Neuronal stem cell (in vitro differentiated cells): ENCODE data around the gene CAMKK2.

Experiments used
- DNase-seq: peaks from one replicate; pipeline ENCODE4 v3.0.0-alpha.2; 2013; ENCODE audit warnings: low spot score
- H2AFZ ChIP-seq: one replicate; pipeline ENCODE4 v1.6.1; 2013; ENCODE audit warnings: mild to moderate bottlenecking, low read length, inconsistent platforms
- H2AK5ac ChIP-seq: 2 replicates; pipeline ENCODE4 v1.6.1; 2013; ENCODE audit warnings: low read depth, mild to moderate bottlenecking, inconsistent platforms, low read length, moderate library complexity, mixed read lengths
- H2BK120ac ChIP-seq: 2 replicates; pipeline ENCODE4 v1.6.1; 2013; ENCODE audit warnings: low read depth, mild to moderate bottlenecking, inconsistent platforms, low read length, moderate library complexity, mixed read lengths
- H2BK12ac ChIP-seq: one replicate; pipeline ENCODE4 v1.6.1; 2013; ENCODE audit warnings: low read length, inconsistent platforms
- H2BK15ac ChIP-seq: 2 replicates; pipeline ENCODE4 v1.6.1; 2013; ENCODE audit warnings: mild to moderate bottlenecking, low read length, inconsistent platforms, mixed read lengths
- H2BK5ac ChIP-seq: one replicate; pipeline ENCODE4 v1.6.1; 2013; ENCODE audit warnings: inconsistent platforms, mild to moderate bottlenecking, low read length, moderate library complexity
- H3K14ac ChIP-seq: one replicate; pipeline ENCODE4 v1.6.1; 2013; ENCODE audit warnings: low read length, inconsistent platforms
- H3K18ac ChIP-seq: 2 replicates; pipeline ENCODE4 v1.6.1; 2013; ENCODE audit warnings: low read length, inconsistent platforms
- H3K23ac ChIP-seq: 2 replicates; pipeline ENCODE4 v1.6.1; 2013; ENCODE audit warnings: low read depth, mild to moderate bottlenecking, mixed read lengths, low read length, inconsistent platforms; ENCODE audit not compliant: poor library complexity
- H3K27ac ChIP-seq: replicated peaks from 3 replicates; pipeline ENCODE4 v1.5.1; 2013; ENCODE audit warnings: low read length, inconsistent platforms
- H3K27me3 ChIP-seq, 3 experiments: 2 replicates each; pipeline ENCODE4 v1.6.1; 2013; ENCODE audit warnings: low read length in 3 of 3, mild to moderate bottlenecking in 2 of 3, inconsistent platforms in 1 of 3, low read depth in 1 of 3, mixed read lengths in 1 of 3, moderate library complexity in 1 of 3; ENCODE audit not compliant: control insufficient read depth in 3 of 3, insufficient read depth in 3 of 3
- H3K36me3 ChIP-seq, 2 donors: replicated peaks in 1 of 2; 2 replicates each; pipeline ENCODE4 v1.6.1; 2013; ENCODE audit warnings: low read length in 2 of 2; ENCODE audit not compliant: control insufficient read depth in 2 of 2, insufficient read depth in 2 of 2
- H3K4ac ChIP-seq: 2 replicates; pipeline ENCODE4 v1.6.1; 2013; ENCODE audit warnings: inconsistent platforms, mild to moderate bottlenecking, low read length, moderate library complexity
- H3K4me1 ChIP-seq, 2 donors: 1 replicate in 1 of 2; 2 replicates in 1 of 2; pipeline ENCODE4 v1.6.1; 2013; ENCODE audit warnings: low read length in 2 of 2, low read depth in 1 of 2; ENCODE audit not compliant: control insufficient read depth in 2 of 2, insufficient read depth in 1 of 2
- H3K4me2 ChIP-seq: one replicate; pipeline ENCODE4 v1.6.1; 2013; ENCODE audit warnings: mild to moderate bottlenecking, low read length, inconsistent platforms; ENCODE audit not compliant: insufficient read depth, poor library complexity, severe bottlenecking
- H3K4me3 ChIP-seq, 2 donors: 2 replicates each; pipeline ENCODE4 v1.5.1; 2013; ENCODE audit warnings: low read length in 2 of 2, mild to moderate bottlenecking in 2 of 2, inconsistent platforms in 1 of 2, moderate library complexity in 1 of 2
- H3K79me1 ChIP-seq: one replicate; pipeline ENCODE4 v1.6.1; 2013; ENCODE audit warnings: low read depth, mild to moderate bottlenecking, inconsistent platforms, low read length, moderate library complexity
- H3K9ac ChIP-seq: one replicate; pipeline ENCODE4 v1.6.1; 2013; ENCODE audit warnings: mild to moderate bottlenecking, low read depth, low read length, inconsistent platforms; ENCODE audit not compliant: poor library complexity
- H3K9me3 ChIP-seq, 2 donors: replicated peaks in 1 of 2; 2 replicates each; pipeline versions ENCODE3 to v1.6.1; 2013; ENCODE audit warnings: low read length in 2 of 2, mild to moderate bottlenecking in 2 of 2, inconsistent platforms in 1 of 2, low read depth in 1 of 2, mixed read lengths in 1 of 2, moderate library complexity in 1 of 2; ENCODE audit not compliant: control insufficient read depth in 2 of 2, insufficient read depth in 1 of 2
- H4K8ac ChIP-seq: one replicate; pipeline ENCODE4 v1.6.1; 2013; ENCODE audit warnings: low read depth, mild to moderate bottlenecking, inconsistent platforms, low read length, moderate library complexity
- H4K91ac ChIP-seq: one replicate; pipeline ENCODE4 v1.6.1; 2013; ENCODE audit warnings: low read length, low read depth, mild to moderate bottlenecking, inconsistent platforms; ENCODE audit not compliant: poor library complexity
- WGBS, 2 donors: extraction: QIAGEN DNeasy Blood & Tissue Kit; methylation state at CpG; one replicate each; pipeline ENCODE4 v1.1.7; 2013; ENCODE audit warnings: missing lambda C conversion rate in 2 of 2, mixed read lengths in 1 of 2; ENCODE audit not compliant: insufficient read length in 2 of 2, insufficient replicate concordance in 1 of 2; ENCODE audit errors: extremely low coverage in 2 of 2; 5-methylcytosine and 5-hydroxymethylcytosine counted together

CAMKK2 gene

DNA sequence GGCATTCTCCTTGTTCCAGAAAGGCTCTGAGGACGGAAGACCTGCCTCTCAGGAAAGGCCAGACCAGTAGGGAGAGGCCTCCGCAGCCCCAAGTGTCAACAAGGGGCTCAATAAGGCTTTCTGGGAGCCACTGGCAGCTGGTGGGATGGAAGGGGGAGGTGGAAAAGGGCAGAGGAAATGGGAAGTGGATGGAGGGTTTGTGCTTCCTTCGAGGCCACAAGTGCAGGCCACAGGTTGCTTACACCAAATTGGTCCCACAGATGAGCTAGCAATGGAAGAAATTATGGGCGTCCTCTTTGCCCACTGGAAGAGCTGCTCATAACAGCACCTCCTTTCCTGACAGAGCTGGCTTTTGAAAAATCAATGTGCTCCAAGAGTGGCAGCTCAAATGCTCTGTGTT is 58.4 kb downstream of the CAMKK2 start:
- no peak overlapping the region for H3K9ac ChIP-seq
- H3K27ac ChIP-seq, result peak overlapping the region; percentile 10
- no peak overlapping the region for H4K91ac ChIP-seq
- H2BK15ac ChIP-seq, result no peak overlapping the region
- no peak overlapping the region for H2BK120ac ChIP-seq
- no peaks in the 10 kb centered on the region for H3K27me3 ChIP-seq
- DNase-seq, result no peak
- H3K4me1 ChIP-seq, result peaks cover 10 to 18% of the 10 kb centered on the region in 2 donors
- no peaks in the 10 kb centered on the region for H3K9me3 ChIP-seq
- no CpG with 5 or more reads among the region's 4 CpGs for WGBS, 2 donors
- no peak overlapping the region for H3K23ac ChIP-seq
- no peak overlapping the region for H3K4me3 ChIP-seq
- peak overlapping the region; percentile 2 for H2AFZ ChIP-seq
- no peak overlapping the region for H3K4me2 ChIP-seq
- peaks cover 7 to 45% of the 10 kb centered on the region in 2 donors for H3K36me3 ChIP-seq
- no peak overlapping the region for H4K8ac ChIP-seq
- H2AK5ac ChIP-seq, result peak overlapping the region; percentile 36
- H3K79me1 ChIP-seq, result no peaks in the 10 kb centered on the region
- H3K14ac ChIP-seq, result no peak overlapping the region
- no peak overlapping the region for H3K4ac ChIP-seq
- no peak overlapping the region for H2BK5ac ChIP-seq
- H2BK12ac ChIP-seq, result no peak overlapping the region
- H3K18ac ChIP-seq, result peak overlapping the region; percentile 73

DNA sequence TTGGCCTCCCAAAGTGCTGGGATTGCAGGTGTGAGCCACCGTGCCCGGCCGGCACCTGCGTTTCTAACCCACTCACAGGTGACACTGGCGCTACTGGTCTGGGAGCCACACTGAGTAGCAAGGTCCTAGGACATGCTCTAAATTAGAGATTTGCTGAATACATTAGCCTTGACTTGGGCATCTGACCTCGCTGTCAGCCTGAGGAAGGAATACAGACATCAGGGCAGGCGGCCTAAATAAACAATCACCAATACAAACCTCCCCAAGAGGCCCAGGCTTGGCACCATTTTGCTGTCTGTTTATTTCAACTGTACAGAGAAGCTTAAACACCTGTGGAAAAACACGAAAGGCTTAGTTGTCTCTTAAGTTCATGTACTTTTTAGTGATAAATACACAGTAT is 59.1 kb downstream of the CAMKK2 start:
- Histone ChIP-seq H3K79me1 (no peaks in the 10 kb centered on the region), H2BK15ac (no peak overlapping the region), H3K4me3 (no peak overlapping the region), H3K27me3 (no peaks in the 10 kb centered on the region), H3K27ac (no peak overlapping the region), H3K4ac (no peak overlapping the region), H3K9ac (no peak overlapping the region), H2BK12ac (no peak overlapping the region), H3K14ac (no peak overlapping the region), H4K8ac (no peak overlapping the region), H2BK120ac (no peak overlapping the region), H3K36me3 (peaks cover 7 to 47% of the 10 kb centered on the region in 2 donors), H2AK5ac (no peak overlapping the region), H2AFZ (no peak overlapping the region), H4K91ac (no peak overlapping the region), H3K23ac (no peak overlapping the region), H3K18ac (no peak overlapping the region), H3K9me3 (no peaks in the 10 kb centered on the region), H2BK5ac (no peak overlapping the region), H3K4me2 (no peak overlapping the region), H3K4me1 (peaks cover 10 to 18% of the 10 kb centered on the region in 2 donors)
- DNase-seq, result no peak
- WGBS, 2 donors, result no CpG with 5 or more reads among the region's 8 CpGs

DNA sequence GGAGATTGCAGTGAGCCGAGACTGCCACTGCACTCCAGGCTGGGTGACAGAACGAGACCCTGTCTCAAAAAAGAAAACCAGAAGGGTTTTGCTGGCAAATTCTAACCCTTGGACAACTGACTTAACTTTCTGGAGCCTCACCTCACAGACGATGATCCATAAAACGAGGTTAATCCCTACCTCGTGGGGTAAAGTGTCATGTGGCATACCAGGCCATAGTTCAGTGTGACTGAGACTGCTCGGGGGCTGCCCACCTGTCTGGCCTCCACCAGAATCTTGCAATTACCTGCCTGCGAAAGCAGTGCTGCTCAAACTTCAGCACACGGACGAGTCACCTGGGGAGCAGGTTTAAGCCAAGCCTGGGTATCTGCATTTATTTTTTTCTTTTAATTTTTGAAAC is 59.7 kb downstream of the CAMKK2 start:
- no peak overlapping the region for H3K27ac ChIP-seq
- H2BK12ac ChIP-seq, result no peak overlapping the region
- H2AK5ac ChIP-seq, result no peak overlapping the region
- no peak overlapping the region for H3K4me2 ChIP-seq
- no peak overlapping the region for H3K14ac ChIP-seq
- no peaks in the 10 kb centered on the region for H3K9me3 ChIP-seq
- H2BK15ac ChIP-seq, result no peak overlapping the region
- no peak overlapping the region for H3K9ac ChIP-seq
- DNase-seq, result no peak
- peaks cover 10 to 18% of the 10 kb centered on the region in 2 donors for H3K4me1 ChIP-seq
- no CpG with 5 or more reads among the region's 9 CpGs for WGBS, 2 donors
- no peak overlapping the region for H3K18ac ChIP-seq
- H3K23ac ChIP-seq, result no peak overlapping the region
- no peaks in the 10 kb centered on the region for H3K79me1 ChIP-seq
- no peak overlapping the region for H2BK5ac ChIP-seq
- no peak overlapping the region for H4K8ac ChIP-seq
- H3K4ac ChIP-seq, result no peak overlapping the region
- H4K91ac ChIP-seq, result no peak overlapping the region
- H2AFZ ChIP-seq, result no peak overlapping the region
- no peak overlapping the region for H2BK120ac ChIP-seq
- H3K27me3 ChIP-seq, result no peaks in the 10 kb centered on the region
- H3K36me3 ChIP-seq, result peaks cover 10 to 47% of the 10 kb centered on the region in 2 donors
- H3K4me3 ChIP-seq, result no peak overlapping the region

DNA sequence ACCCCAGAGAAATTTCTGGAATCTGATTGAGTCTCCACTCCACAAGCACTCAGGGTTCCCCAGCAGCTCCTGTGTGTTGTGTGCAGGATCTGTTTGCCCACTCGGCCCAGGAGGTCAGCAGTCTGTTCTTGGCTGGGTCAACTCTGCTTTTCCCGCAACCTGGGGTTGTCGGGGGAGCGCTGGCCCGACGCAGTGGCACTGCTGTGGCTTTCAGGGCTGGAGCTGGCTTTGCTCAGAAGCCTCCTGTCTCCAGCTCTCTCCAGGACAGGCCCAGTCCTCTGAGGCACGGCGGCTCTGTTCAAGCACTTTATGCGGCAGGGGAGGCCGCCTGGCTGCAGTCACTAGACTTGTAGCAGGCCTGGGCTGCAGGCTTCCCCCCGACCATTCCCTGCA is 62.9 kb downstream of the CAMKK2 start:
- H3K27ac ChIP-seq, result no peak overlapping the region
- peaks cover 6 to 40% of the 10 kb centered on the region in 2 donors for H3K36me3 ChIP-seq
- H3K14ac ChIP-seq, result no peak overlapping the region

More for the DNA sequence above, 62.9 kb downstream of the CAMKK2 start:
- WGBS, 2 donors, result no CpG with 5 or more reads among the region's 11 CpGs
- no peaks in the 10 kb centered on the region for H3K9me3 ChIP-seq
- H4K8ac ChIP-seq, result no peak overlapping the region
- no peak overlapping the region for H3K9ac ChIP-seq
- peak overlapping the region; percentile 10 for H2BK5ac ChIP-seq
- no peak overlapping the region for H2BK12ac ChIP-seq
- H3K4me2 ChIP-seq, result no peak overlapping the region
- peaks cover under 1 to 8% of the 10 kb centered on the region in 2 donors for H3K4me1 ChIP-seq
- no peak overlapping the region for H2BK15ac ChIP-seq
- no peak overlapping the region for H4K91ac ChIP-seq
- H3K27me3 ChIP-seq, result no peaks in the 10 kb centered on the region
- H3K79me1 ChIP-seq, result no peaks in the 10 kb centered on the region
- no peak overlapping the region for H2AK5ac ChIP-seq
- H3K23ac ChIP-seq, result peak overlapping the region; percentile 82
- no peak overlapping the region for H2BK120ac ChIP-seq
- H3K4ac ChIP-seq, result peak overlapping the region; percentile 44
- no peak overlapping the region for H3K4me3 ChIP-seq
- peak overlapping the region; percentile 71 for H3K18ac ChIP-seq
- no peak overlapping the region for H2AFZ ChIP-seq
- DNase-seq, result no peak
